KOPT-K1 (cell line): Measurements from ENCODE around the gene UBAC2.
A peak's percentile ranks its signal among the peaks of the same experiment; 100 is the strongest.
"Not testable (repeated sequence)": the region's sequence is repeated elsewhere in the genome, so short reads cannot be mapped to it uniquely, and the experiment has no call there.

ENCODE experiments used
- H3K27ac ChIP-seq: fragments of 200-600 bp; sonication (generic); 2 replicates; pipeline ENCODE4 v1.5.1; 2016; ENCODE audit warnings: antibody characterized with exemption, mild to moderate bottlenecking, low read depth, low read length; ENCODE audit not compliant: poor library complexity, severe bottlenecking
- H3K36me3 ChIP-seq: fragments of 200-600 bp; sonication (generic); 2 replicates; pipeline ENCODE4 v1.5.1; 2017; ENCODE audit warnings: antibody characterized with exemption, mild to moderate bottlenecking, low read length, moderate library complexity; ENCODE audit not compliant: insufficient read depth
- H3K9me3 ChIP-seq: fragments of 200-600 bp; sonication (generic); 2 replicates; pipeline ENCODE4 v1.5.1; 2017; ENCODE audit warnings: antibody characterized with exemption, low read length, mild to moderate bottlenecking; ENCODE audit not compliant: insufficient read depth, poor library complexity, severe bottlenecking

Gene UBAC2

DNA sequence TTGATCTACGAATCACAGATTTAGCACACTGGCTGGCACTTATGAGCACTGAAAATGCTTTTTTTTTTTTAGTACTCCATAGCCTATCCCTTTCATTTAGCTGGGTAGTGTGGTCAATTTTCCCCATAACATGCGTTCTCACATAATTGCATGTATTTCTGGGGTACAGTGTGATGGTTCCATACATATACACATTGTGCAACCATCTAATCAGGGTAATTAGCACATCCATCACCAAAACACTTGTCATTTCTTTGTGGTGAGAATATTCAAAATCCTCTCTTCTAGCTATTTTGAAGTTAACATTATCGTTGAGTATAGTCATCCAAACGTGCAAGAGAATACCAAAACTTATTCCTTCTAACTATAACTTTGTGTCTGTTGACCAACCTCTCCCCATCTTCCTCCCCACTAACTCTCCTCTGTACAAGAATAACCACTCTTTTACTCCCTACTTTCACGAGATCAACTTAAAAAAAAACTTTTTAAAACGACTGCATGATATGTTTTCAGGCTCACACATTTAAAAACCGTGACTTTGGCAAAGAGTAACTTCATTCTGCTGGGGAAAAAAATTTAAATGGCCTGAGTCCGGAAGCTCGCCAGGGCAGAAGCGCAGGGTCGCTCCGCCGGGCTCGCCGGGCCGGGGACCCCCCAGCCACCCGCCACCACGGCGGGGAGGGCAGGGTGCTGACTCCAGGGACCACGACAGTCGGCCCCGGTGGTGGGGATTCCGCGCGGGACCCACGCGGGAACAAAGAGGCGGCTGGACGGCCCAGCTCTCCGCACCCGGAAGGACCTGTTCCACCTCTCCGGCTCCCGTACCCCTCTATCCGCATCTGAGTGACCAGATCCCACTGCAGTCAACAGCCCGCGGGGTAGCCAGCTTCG lies 868 bp upstream of the UBAC2 start:
- peak overlapping the region; percentile 95 for H3K27ac ChIP-seq

DNA sequence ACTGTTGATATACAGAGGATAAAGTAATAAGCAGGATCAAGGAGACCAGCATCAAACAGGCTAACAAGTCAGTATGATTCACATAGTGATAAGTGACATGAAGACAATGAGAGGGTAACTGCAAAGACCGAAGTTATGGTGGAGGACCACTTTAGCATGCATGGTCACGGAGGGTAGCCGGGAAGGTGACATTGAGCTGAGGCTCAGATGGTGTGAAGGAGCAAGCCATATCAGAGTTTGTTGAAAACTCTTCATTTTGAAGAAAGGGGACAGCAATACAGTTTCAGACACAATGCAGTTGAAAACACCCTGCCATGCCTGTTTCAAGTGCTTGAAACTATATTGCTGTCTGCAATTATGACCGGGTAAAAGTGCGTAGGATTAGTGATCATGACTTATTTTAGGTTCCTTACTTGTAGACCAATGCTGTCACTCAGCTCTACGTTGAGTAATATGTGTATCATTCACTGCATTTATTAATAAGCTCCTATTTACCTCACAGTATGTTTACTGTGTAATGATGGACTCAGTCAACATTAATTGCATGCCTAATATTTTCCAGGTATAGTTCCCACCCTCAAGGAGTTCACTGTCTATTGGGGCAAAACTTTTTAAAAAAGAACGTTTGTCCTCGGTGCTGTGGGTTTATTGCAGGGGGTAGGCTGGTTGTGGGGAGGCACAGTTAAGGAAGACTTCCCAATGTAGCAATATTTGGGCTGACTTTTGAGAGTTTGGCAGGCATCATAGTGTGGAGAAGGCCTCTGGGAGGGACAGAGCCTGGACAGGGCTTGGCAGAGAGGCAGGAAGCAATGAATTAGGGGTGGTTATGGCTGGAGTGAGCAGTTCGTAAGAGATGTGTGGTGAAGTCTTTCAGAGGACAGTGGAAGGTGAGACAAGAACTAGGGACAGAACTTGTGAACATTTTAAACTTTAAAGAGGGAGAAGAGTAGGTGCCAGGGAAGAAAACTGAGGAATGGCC lies 3.2 kb downstream of the UBAC2 start:
- Histone ChIP-seq H3K27ac (peak overlapping the region; percentile 55), H3K9me3 (no peaks in the 10 kb centered on the region), H3K36me3 (peaks cover 24% of the 10 kb centered on the region)

More for the DNA sequence above, 868 bp upstream of the UBAC2 start:
- Histone ChIP-seq H3K36me3 (no peaks in the 10 kb centered on the region), H3K9me3 (no peaks in the 10 kb centered on the region)

DNA sequence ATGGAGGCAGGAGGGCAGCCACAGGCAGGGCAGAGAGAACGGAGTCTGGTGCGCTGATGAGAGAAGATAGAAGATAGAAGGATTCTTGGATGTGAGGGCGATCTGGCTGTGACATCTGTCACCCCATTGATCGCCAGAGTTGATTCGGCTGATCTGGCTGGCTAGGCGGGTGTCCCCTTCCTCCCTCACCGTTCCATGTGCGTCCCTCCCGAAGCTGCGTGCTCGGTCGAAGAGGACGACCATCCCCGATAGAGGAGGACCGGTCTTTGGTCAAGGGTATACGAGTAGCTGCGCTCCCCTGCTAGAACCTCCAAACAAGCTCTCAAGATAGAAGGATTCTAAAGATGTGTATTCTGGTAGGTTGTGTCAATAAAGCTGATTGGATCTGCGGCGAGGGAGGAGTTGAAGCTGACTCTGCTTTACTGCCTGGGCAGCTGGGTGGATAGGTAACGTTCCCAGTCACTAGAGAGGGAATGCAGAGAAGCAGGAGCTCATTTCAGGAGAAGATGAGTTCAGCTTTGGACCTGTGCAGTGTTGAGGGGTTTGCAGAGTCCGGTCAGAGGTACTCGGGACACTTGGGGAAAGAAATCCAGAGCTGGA lies 5.1 kb downstream of the UBAC2 start:
- H3K9me3 ChIP-seq: no peaks in the 10 kb centered on the region
- H3K36me3 ChIP-seq: peaks cover 28% of the 10 kb centered on the region
- H3K27ac ChIP-seq: no peak overlapping the region

DNA sequence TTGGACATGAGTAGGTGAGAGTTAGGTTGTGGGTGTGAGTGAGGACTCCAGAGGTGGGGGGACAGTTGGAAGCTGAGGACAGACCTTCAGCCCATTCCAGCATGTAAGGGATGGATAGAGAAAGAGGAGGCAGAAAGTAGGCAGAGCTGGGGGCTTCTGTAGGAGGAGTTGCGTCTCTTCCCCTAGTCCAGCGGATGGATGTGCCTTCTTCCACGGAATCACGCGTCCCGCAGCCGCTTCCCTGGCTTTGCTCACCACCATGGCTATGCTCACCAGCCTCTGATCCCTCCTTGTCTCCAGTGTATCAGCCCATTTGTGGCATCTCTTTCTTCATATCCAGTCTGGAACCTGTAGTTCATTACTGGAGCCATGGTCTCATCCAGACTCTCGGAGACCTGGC lies 5.6 kb downstream of the UBAC2 start:
- peaks cover 32% of the 10 kb centered on the region for H3K36me3 ChIP-seq
- H3K27ac ChIP-seq: no peak overlapping the region
- H3K9me3 ChIP-seq: no peaks in the 10 kb centered on the region

DNA sequence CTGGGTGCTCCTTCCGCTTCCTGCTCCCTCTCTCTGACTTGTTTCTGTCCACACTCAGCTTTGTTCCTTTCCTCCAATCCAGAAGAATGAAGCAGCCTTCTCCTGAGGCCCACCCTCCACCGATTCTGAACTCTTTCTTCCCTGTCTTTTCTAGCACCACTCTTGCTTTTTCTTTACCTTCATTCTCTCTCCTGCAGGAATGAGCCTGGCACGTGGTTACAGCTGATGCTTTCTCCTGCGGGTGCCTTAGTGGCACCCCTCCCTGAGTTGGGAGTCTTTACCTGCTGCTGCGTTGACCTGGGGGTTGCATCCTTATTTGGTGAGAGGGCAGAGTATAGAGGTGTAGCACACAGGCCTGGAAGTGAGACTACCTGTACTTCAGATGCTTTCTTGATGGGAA lies 6.2 kb downstream of the UBAC2 start:
- Histone ChIP-seq H3K27ac (no peak overlapping the region), H3K9me3 (no peaks in the 10 kb centered on the region), H3K36me3 (peaks cover 38% of the 10 kb centered on the region)

DNA sequence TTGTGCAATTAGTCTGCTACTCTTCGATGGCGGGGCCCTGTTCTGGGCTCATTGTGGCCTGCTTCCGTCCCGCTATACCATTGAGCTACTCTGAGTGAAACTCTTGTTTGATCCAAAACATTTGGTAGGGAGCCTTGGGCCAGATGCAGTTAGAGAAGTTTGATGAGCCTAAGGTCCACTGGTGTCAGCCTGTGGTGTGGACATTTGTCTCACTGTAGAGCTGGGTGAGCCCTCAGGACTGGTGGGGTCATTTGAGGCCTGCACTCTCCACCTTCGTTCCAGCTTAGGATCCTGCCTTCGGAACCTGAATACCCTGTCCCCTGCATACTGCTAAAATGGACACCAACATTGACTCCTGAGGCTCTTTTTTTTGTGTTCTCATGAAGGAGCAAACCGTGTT lies 6.9 kb downstream of the UBAC2 start:
- Histone ChIP-seq H3K36me3 (peaks cover 38% of the 10 kb centered on the region), H3K27ac (no peak overlapping the region), H3K9me3 (no peaks in the 10 kb centered on the region)

DNA sequence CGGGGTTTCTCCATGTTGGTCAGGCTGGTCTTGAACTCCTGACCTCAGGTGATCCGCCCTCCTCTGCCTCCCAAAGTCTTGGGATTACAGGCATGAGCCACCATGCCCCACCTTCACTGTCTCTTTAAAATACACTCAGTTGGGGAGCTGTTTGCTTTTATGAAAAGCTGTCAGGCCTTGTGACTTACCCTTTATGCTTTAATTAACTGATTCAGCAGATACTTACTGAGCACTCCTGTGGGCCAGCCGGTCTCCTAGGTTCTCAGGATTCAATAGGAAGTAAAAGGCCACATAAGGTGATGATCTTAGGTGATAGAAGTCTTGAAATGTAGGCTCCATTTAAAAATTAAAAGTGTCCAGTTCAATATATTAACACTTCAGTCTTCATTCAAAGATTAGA lies 7.5 kb downstream of the UBAC2 start:
- Histone ChIP-seq H3K27ac (no peak overlapping the region), H3K36me3 (peaks cover 38% of the 10 kb centered on the region), H3K9me3 (no peaks in the 10 kb centered on the region)

DNA sequence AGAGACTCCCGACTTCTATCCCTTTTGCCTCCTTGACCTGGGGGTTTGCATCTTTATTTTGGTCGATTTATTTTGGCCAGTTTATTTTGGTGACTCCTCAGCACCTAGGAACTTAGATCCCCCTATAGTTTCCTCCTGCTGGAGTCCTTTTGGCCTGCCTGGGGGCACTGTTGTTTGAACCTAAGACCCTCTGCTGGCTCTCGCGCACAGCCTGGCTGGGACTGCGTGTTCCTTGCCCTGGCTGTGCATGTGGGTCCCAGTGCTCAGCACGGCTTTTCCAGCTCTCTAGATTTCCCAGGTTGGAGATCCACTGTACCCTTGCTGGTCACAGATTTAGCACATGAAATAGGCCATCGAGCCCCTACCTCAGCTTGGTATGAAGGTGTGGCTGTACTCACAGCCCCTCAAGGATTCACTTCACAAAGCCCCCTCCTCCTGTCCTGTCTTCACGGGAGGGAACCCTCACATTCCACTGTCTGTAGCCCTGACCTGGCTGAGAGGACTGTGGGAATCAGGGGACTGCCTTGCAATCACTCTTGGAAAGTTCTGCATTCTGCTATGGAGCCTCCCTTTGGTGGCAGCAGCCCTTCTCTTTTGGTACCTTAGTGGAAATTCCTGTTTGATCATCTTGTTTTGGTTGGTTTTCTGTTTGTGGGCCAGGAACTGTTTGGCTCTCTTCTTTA lies 8.3 kb downstream of the UBAC2 start:
- no peak overlapping the region for H3K27ac ChIP-seq
- H3K36me3 ChIP-seq: peaks cover 38% of the 10 kb centered on the region
- no peaks in the 10 kb centered on the region for H3K9me3 ChIP-seq

DNA sequence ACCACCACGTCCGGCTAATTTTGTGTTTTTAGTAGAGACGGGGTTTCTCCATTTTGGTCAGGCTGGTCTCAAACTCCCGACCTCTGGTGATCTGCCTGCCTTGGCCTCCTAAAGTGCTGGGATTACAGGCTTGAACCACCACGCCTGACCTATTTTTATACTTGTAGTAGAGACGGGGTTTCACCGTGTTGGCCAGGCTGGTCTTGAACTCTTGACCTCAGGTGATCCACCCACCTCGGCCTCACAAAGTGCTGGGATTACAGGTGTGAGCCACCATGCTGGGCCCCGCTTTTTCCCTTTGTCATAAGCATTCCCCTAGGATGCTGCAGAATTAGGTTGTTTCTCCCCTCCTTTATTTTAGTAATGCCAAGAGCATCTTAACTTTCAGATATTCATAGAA lies 10.0 kb downstream of the UBAC2 start:
- H3K27ac ChIP-seq, H3K9me3 ChIP-seq: not testable (repeated sequence)
- H3K36me3 ChIP-seq: peaks cover 36% of the 10 kb centered on the region

DNA sequence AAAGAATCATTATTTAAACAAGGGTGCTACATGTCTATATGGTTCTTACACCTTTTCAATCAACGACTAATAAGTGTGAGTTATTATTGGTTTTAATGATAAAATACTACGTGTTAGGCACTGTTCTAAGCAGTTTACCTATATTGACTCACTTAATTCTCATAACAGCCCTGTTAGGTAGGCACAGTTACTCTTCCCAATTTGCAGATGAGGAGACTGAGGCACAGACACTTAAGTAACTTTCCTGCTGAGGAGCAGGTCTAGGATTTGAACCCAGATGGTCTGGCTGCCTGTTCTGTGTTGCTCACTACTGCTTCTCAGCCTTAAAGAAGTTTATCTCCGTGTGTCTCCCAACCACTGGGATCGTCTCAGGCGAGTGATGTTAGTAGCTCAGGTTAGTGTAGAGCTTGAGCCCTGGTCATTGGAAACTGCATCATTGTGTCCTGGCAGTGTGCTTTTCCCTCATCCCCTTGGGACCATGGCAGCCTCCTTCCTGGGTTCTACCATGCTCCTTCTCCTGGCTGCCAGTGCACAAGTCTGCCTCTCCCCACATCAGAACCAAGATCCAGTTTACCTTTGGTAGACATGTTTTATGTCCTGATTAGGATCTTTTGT lies 10.9 kb downstream of the UBAC2 start:
- Histone ChIP-seq H3K36me3 (peaks cover 27% of the 10 kb centered on the region), H3K9me3 (no peaks in the 10 kb centered on the region), H3K27ac (no peak overlapping the region)

DNA sequence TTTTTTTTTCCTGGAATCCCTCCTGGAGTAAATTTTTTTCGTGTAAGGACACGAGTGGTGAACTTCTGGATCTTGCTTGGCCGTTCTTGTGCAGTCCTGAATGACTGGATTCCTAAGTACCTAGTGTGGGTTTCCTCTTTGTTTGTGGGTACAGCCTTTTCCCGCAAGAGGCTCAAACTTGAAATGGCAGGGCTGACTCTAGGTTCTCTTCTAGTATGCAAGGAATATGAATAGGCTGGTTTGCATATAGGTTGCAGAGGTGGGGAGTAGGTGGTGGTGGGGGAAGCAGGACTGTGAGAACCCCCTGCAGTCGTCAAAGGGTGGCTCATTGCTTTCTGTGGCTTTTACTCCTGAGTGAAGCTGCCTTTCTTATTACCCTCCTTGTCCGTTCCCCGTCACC lies 13.6 kb downstream of the UBAC2 start:
- peak overlapping the region; percentile 87 for H3K27ac ChIP-seq
- H3K36me3 ChIP-seq: peaks cover 10% of the 10 kb centered on the region; the same call in 1 of the 2 replicates
- H3K9me3 ChIP-seq: no peaks in the 10 kb centered on the region

DNA sequence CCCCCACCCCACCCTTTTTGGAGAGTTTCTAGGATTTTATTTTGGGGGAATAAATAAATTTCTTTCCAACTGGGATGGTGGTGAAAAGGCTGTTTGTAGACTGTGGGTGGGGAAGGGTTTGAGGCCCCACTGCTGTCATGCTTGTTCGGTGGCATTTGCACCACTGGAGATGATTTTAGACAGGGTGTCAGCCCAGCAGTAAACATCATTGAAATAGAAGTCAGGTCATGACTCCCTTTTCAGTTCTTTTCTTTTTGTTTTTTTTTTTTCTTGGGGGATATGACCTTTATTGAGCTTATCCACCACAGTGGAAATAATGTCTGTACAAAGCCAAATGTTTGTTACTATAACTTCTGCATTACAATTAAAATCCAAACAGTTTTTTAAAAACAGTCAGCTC lies 14.1 kb downstream of the UBAC2 start:
- peak overlapping the region; percentile 87 for H3K27ac ChIP-seq
- H3K9me3 ChIP-seq: no peaks in the 10 kb centered on the region
- H3K36me3 ChIP-seq: peaks cover 10% of the 10 kb centered on the region; the same call in 1 of the 2 replicates

DNA sequence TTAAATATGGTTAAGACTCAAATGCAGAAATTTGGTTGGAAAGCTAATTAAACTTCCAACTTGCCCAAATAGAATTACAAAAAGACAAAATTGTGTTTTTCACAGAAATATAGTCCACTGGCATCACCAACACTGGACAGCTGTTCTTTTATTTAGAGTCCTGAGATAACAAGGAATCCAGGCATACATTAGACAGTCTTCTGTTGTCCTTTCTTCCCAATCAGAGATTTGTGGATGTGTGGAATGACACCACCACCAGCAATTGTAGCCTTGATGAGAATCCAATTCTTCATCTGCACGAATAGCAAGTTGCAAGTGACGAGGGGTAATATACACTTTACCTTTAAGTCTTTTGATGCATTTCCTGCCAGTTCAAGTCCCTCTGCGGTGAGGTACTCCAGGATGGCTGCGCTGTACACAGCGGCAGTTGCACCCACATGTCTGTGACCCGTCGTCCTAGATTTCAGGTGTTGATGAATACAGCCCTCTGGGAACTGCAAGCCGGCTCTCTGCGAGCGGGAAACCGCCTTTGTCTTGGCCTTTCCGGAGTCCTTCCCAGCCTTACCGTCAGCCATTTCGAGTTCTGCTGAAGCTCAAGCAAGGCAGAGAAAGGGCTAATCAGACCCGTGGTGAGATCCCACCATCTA lies 14.7 kb downstream of the UBAC2 start:
- Histone ChIP-seq H3K27ac (peak overlapping the region; percentile 87), H3K36me3 (peaks cover 10% of the 10 kb centered on the region; the same call in 1 of the 2 replicates), H3K9me3 (no peaks in the 10 kb centered on the region)
